ENCODE data around the gene ARHGAP31.
"Not testable (repeated sequence)": the region's sequence is repeated elsewhere in the genome, so short reads cannot be mapped to it uniquely, and the experiment has no call there.

- TF ChIP-seq EZH2 (IDR thresholded peaks at IDR 0.05; ENCODE audit: insufficient read depth, poor library complexity, severe bottlenecking); EZH2phosphoT487 (IDR thresholded peaks at IDR 0.05; ENCODE audit: insufficient read depth, low read depth): not testable (repeated sequence)
Observed at GRCh38 chr3:119337407-119337806, 43.2 kb downstream of the ARHGAP31 start.

All from GM23248 (cell line).